Measurements from ENCODE around the gene SENP3.

DNA sequence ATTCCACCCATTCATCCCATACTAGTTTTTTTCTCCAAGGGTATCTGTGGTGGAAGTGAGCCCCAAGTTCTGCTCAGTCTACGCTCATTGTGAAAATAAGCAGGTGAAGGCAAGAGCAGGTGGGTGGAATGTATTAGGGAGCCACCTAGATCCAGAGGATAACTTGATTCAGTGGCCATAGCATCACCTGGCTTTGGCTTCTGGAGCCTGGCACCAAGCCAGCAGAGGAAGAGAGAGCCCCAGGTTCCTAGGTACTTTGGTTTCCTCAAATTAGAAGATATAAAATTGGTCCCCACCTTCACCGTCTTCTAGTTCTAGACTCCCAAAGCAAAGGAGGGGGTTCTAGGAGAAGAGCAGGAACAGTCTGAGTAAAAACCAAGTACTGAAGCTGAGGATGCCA lies 48.9 kb downstream of the SENP3 start:
- TF ChIP-seq CTCF (IDR thresholded peaks at IDR 0.05): no peak
- TF ChIP-seq POLR2A (IDR thresholded peaks at IDR 0.05): no peak

Measured in testis (tissue), 2 donors.